ENCODE measurements around the gene SERPINI1. TPM values are rescaled to one million over a fixed set of nuclear protein-coding genes. Genes with fewer than 3 reads are reported as not detected.

The SERPINI1 gene
- total RNA-seq, 1 experiment from 2014 or later = 6.0 TPM

GRCh38 chr3:167813169-167814123, 77.9 kb downstream of the SERPINI1 start:
- no peaks in the 10 kb centered on the region for H3K4me1 ChIP-seq (ENCODE audit: insufficient read depth, low read length)
- H3K79me2 ChIP-seq (ENCODE audit: insufficient read depth, low read length) = no peaks in the 10 kb centered on the region
- H2BK12ac ChIP-seq (ENCODE audit: insufficient read length, low read depth, low read length) = no peak overlapping the region
- H2BK15ac ChIP-seq (ENCODE audit: low read depth, low read length) = no peak overlapping the region
- no peak overlapping the region for H3K4me2 ChIP-seq (ENCODE audit: insufficient read depth, insufficient read length, low read length)
- no peak overlapping the region for H3T11ph ChIP-seq (ENCODE audit: low read length)
- no peaks in the 10 kb centered on the region for H4K20me1 ChIP-seq (ENCODE audit: control insufficient read depth, insufficient read depth, insufficient read length)
- Mint-ChIP-seq H3K4me3 (no peak overlapping the region), H3K27me3 (ENCODE audit: low read depth) (no peaks in the 10 kb centered on the region), H3K9me3 (no peaks in the 10 kb centered on the region), H3K36me3 (ENCODE audit: insufficient read depth in 1 of 3, low read depth in 3 of 3) (no peaks in the 10 kb centered on the region), H3K4me1 (no peaks in the 10 kb centered on the region), H3K27ac (no peak overlapping the region)
- no peak overlapping the region for H2AK5ac ChIP-seq (ENCODE audit: insufficient read length, low read length)
- H2BK20ac ChIP-seq (ENCODE audit: low read depth, low read length, poor library complexity, severe bottlenecking) = no peak overlapping the region
- no peak overlapping the region for H3K9ac ChIP-seq (ENCODE audit: extremely low read depth, insufficient read length, low read length)
- WGBS (ENCODE audit: extremely low coverage, insufficient read length, low lambda C conversion rate) = no CpG with 5 or more reads among the region's 6 CpGs
- no peak overlapping the region for H3K18ac ChIP-seq (ENCODE audit: insufficient read length, low read depth, low read length)
- H2AFZ ChIP-seq (ENCODE audit: low read length) = no peak overlapping the region
- no peaks in the 10 kb centered on the region for H3K27me3 ChIP-seq (ENCODE audit: insufficient read depth, low read length)
- no peak overlapping the region for H2BK120ac ChIP-seq (ENCODE audit: low read depth, low read length, poor library complexity, severe bottlenecking)
- no peak overlapping the region for H4K91ac ChIP-seq (ENCODE audit: insufficient read length, low read depth, low read length)
- H3K23ac ChIP-seq (ENCODE audit: insufficient read length, low read depth, low read length) = no peak overlapping the region
- no peak overlapping the region for H3K4ac ChIP-seq (ENCODE audit: low read depth, low read length)
- no peak overlapping the region for H3K27ac ChIP-seq (ENCODE audit: insufficient read length, low read depth, low read length)
- H3K79me1 ChIP-seq (ENCODE audit: insufficient read depth, low read depth, low read length, poor library complexity, severe bottlenecking) = no peaks in the 10 kb centered on the region
- no peak overlapping the region for H4K5ac ChIP-seq (ENCODE audit: insufficient read length, low read depth, low read length)
- no peak overlapping the region for H2BK5ac ChIP-seq (ENCODE audit: insufficient read length, low read length)
- H3K56ac ChIP-seq (ENCODE audit: insufficient read length, low read depth, low read length) = no peak overlapping the region
- H3K14ac ChIP-seq (ENCODE audit: insufficient read depth, low read length) = no peak overlapping the region
- no peak overlapping the region for H4K8ac ChIP-seq (replicated peaks; ENCODE audit: insufficient read length, low read depth, low read length)
- no peak for TF ChIP-seq CTCF (conservative IDR thresholded peaks at IDR 0.05)
- no peaks in the 10 kb centered on the region for H3K23me2 ChIP-seq (ENCODE audit: insufficient read length, low read depth, low read length, poor library complexity, severe bottlenecking)
- no peak for DNase-seq
- no peaks in the 10 kb centered on the region for H3K9me3 ChIP-seq (ENCODE audit: control insufficient read depth, low read depth, low read length)

All from H9 (cell line).